ENCODE measurements around the gene FASTKD1.
"Not testable (repeated sequence)": the region's sequence is repeated elsewhere in the genome, so short reads cannot be mapped to it uniquely, and the experiment has no call there.

FASTKD1 gene

GRCh38 chr2:169520896-169521295 lies 52.8 kb downstream of the FASTKD1 start:
- H3K36me3 ChIP-seq (ENCODE audit: control insufficient read depth, low read depth, low read length), result no peaks in the 10 kb centered on the region
- H3K9me3 ChIP-seq (ENCODE audit: control insufficient read depth, low read depth, low read length), result no peaks in the 10 kb centered on the region
- H3K27ac ChIP-seq (ENCODE audit: low read length), result no peak overlapping the region
- no peak overlapping the region for H3K9ac ChIP-seq (ENCODE audit: low read length)
- H3K4me3 ChIP-seq (ENCODE audit: low read length), result no peak overlapping the region
- H3K27me3 ChIP-seq (ENCODE audit: control insufficient read depth, insufficient read depth, low read length), result no peaks in the 10 kb centered on the region
- no peaks in the 10 kb centered on the region for H3K4me1 ChIP-seq (ENCODE audit: control insufficient read depth, low read depth, low read length)

- H3K27me3 ChIP-seq (ENCODE audit: control insufficient read depth, insufficient read depth, low read length); H3K36me3 ChIP-seq (ENCODE audit: control insufficient read depth, low read depth, low read length); H3K4me1 ChIP-seq (ENCODE audit: control insufficient read depth, low read depth, low read length); H3K27ac ChIP-seq (ENCODE audit: low read length); H3K4me3 ChIP-seq (ENCODE audit: low read length); H3K9ac ChIP-seq (ENCODE audit: low read length); H3K9me3 ChIP-seq (ENCODE audit: control insufficient read depth, low read depth, low read length): not testable (repeated sequence)
Measured at GRCh38 chr2:169516488-169516995, 57.1 kb downstream of the FASTKD1 start.

- not testable (repeated sequence) for H3K27me3 ChIP-seq (ENCODE audit: control insufficient read depth, insufficient read depth, low read length); H3K4me3 ChIP-seq (ENCODE audit: low read length); H3K4me1 ChIP-seq (ENCODE audit: control insufficient read depth, low read depth, low read length); H3K27ac ChIP-seq (ENCODE audit: low read length); H3K9me3 ChIP-seq (ENCODE audit: control insufficient read depth, low read depth, low read length); H3K9ac ChIP-seq (ENCODE audit: low read length); H3K36me3 ChIP-seq (ENCODE audit: control insufficient read depth, low read depth, low read length)
Measured at GRCh38 chr2:169514758-169515157, 58.9 kb downstream of the FASTKD1 start.

DNA sequence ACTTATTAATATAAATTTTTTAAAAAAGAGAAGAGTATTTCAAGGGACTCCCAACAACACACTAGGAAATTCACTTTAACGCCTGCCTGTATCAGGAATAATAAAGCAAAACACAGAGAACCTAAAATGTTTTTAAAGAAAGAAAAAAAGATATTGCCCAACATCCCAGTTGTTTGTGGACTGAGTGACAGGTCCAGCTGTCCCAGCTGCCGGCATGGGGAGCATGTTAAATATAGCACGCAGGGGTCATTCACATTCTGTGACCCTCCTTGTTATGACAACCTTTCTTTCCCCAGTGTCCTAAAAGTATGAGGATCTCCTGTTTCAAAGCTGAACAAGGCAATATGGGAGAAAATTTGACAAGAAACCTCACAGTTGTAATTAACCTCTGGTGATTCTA lies 59.7 kb downstream of the FASTKD1 start:
- peaks cover 9% of the 10 kb centered on the region for H3K4me1 ChIP-seq (ENCODE audit: control insufficient read depth, low read depth, low read length)
- H3K4me3 ChIP-seq (ENCODE audit: low read length), result no peak overlapping the region
- H3K27ac ChIP-seq (ENCODE audit: low read length), result no peak overlapping the region
- H3K9ac ChIP-seq (ENCODE audit: low read length), result no peak overlapping the region
- no peaks in the 10 kb centered on the region for H3K9me3 ChIP-seq (ENCODE audit: control insufficient read depth, low read depth, low read length)
- no peaks in the 10 kb centered on the region for H3K36me3 ChIP-seq (ENCODE audit: control insufficient read depth, low read depth, low read length)
- H3K27me3 ChIP-seq (ENCODE audit: control insufficient read depth, insufficient read depth, low read length), result no peaks in the 10 kb centered on the region

DNA sequence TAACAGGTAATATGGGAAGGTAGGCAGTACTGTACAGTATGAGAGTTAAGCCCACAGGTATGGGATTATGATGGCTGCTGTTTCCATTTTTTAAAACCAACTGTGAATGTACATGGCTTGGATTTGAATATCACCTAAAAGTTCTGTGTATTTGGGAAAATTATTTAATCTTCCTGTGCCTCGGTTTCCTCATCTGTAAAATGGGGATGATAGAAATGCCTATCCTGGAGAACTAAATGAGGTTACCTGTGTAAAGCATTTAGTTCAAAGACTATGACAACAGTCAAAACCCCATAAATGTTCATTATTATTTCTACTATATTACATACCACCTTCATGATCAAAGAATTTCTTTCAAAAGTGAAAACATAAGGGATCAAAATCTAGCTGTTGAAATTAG lies 60.6 kb downstream of the FASTKD1 start:
- H3K9ac ChIP-seq (ENCODE audit: low read length), result no peak overlapping the region
- no peaks in the 10 kb centered on the region for H3K36me3 ChIP-seq (ENCODE audit: control insufficient read depth, low read depth, low read length)
- H3K4me1 ChIP-seq (ENCODE audit: control insufficient read depth, low read depth, low read length), result peaks cover 9% of the 10 kb centered on the region

GRCh38 chr2:169512525-169512924 lies 61.1 kb downstream of the FASTKD1 start:
- Histone ChIP-seq H3K36me3 (ENCODE audit: control insufficient read depth, low read depth, low read length) (no peaks in the 10 kb centered on the region), H3K27ac (ENCODE audit: low read length) (no peak overlapping the region), H3K4me1 (ENCODE audit: control insufficient read depth, low read depth, low read length) (peaks cover 9% of the 10 kb centered on the region), H3K9ac (ENCODE audit: low read length) (no peak overlapping the region), H3K27me3 (ENCODE audit: control insufficient read depth, insufficient read depth, low read length) (no peaks in the 10 kb centered on the region), H3K4me3 (ENCODE audit: low read length) (no peak overlapping the region), H3K9me3 (ENCODE audit: control insufficient read depth, low read depth, low read length) (no peaks in the 10 kb centered on the region)

More for the DNA sequence above, 60.6 kb downstream of the FASTKD1 start:
- no peak overlapping the region for H3K4me3 ChIP-seq (ENCODE audit: low read length)
- H3K9me3 ChIP-seq (ENCODE audit: control insufficient read depth, low read depth, low read length), result no peaks in the 10 kb centered on the region
- H3K27ac ChIP-seq (ENCODE audit: low read length), result no peak overlapping the region
- H3K27me3 ChIP-seq (ENCODE audit: control insufficient read depth, insufficient read depth, low read length), result no peaks in the 10 kb centered on the region

DNA sequence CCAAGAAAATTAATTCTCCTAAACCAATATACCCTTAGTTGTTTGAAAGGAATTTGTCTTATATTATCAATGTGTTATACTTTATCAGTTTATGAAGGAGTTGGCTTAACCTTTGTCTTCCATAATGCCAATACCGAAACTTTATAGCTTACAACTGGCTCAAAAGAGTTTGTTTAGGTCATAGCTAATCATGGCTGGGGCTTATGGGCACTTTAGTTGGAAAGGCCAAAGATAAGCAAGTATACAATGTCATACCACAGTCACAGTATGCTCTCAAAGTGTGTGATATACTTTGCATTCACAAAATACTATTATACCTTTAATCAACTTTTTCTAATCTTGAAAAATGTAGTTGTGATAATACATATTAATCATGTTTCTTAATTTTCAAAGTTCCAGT lies 61.8 kb downstream of the FASTKD1 start:
- H3K27ac ChIP-seq (ENCODE audit: low read length), result no peak overlapping the region
- H3K36me3 ChIP-seq (ENCODE audit: control insufficient read depth, low read depth, low read length), result no peaks in the 10 kb centered on the region
- peaks cover 9% of the 10 kb centered on the region for H3K4me1 ChIP-seq (ENCODE audit: control insufficient read depth, low read depth, low read length)
- H3K9ac ChIP-seq (ENCODE audit: low read length), result no peak overlapping the region
- H3K4me3 ChIP-seq (ENCODE audit: low read length), result no peak overlapping the region
- H3K27me3 ChIP-seq (ENCODE audit: control insufficient read depth, insufficient read depth, low read length), result no peaks in the 10 kb centered on the region
- no peaks in the 10 kb centered on the region for H3K9me3 ChIP-seq (ENCODE audit: control insufficient read depth, low read depth, low read length)

DNA sequence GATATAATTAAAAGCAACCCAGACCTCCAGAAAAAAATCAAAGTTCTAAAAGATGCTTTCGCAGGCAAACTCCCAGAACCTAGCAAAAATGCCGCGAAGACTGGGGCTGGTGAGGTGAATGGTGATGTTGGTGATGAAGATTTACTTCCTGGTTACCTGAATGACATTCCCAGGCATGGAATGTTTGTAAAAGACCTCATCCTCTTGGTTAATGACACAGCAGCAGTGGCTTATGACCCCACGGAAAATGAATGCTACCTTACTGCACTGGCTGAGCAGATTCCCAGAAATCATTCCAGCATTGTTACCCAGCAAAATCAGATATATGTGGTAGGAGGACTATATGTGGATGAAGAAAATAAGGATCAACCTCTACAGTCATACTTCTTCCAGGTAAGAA lies 63.2 kb downstream of the FASTKD1 start:
- Histone ChIP-seq H3K4me1 (ENCODE audit: control insufficient read depth, low read depth, low read length) (peaks cover 9% of the 10 kb centered on the region), H3K4me3 (ENCODE audit: low read length) (no peak overlapping the region), H3K27me3 (ENCODE audit: control insufficient read depth, insufficient read depth, low read length) (no peaks in the 10 kb centered on the region), H3K9me3 (ENCODE audit: control insufficient read depth, low read depth, low read length) (no peaks in the 10 kb centered on the region), H3K36me3 (ENCODE audit: control insufficient read depth, low read depth, low read length) (no peaks in the 10 kb centered on the region), H3K27ac (ENCODE audit: low read length) (no peak overlapping the region), H3K9ac (ENCODE audit: low read length) (no peak overlapping the region)

GRCh38 chr2:169509955-169510354 lies 63.7 kb downstream of the FASTKD1 start:
- Histone ChIP-seq H3K27ac (ENCODE audit: low read length) (no peak overlapping the region), H3K36me3 (ENCODE audit: control insufficient read depth, low read depth, low read length) (no peaks in the 10 kb centered on the region), H3K4me3 (ENCODE audit: low read length) (no peak overlapping the region), H3K4me1 (ENCODE audit: control insufficient read depth, low read depth, low read length) (peaks cover 9% of the 10 kb centered on the region), H3K9ac (ENCODE audit: low read length) (no peak overlapping the region), H3K9me3 (ENCODE audit: control insufficient read depth, low read depth, low read length) (no peaks in the 10 kb centered on the region), H3K27me3 (ENCODE audit: control insufficient read depth, insufficient read depth, low read length) (no peaks in the 10 kb centered on the region)

DNA sequence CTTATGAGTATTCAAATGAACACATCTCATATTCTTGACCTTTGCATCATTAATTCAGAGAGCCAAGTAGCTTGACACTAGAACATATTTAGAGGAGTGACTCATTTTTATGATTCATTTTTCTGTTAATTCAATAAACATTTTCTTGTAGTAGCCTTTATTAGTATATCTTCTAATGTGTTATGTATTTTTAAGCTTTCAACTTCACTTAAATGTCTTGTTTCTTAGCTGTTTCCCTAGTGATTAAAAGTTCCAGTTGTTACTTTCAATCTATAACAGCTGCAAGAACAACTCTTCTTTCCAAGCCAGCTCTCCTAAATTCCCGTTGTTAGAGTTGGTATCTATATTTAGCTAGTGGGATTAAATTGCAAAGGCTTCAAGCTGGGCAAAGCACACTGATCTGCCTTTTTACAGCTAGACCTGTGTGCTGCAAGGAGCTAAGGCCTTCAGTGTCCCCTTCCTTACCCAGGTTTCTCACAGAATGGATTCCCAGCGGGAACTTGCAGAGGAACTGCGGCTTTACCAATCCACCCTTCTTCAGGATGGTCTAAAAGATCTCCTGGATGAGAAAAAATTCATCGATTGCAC lies 64.3 kb downstream of the FASTKD1 start, which contains the start of gene KLHL41:
TSS of gene KLHL41 (plus strand) at position 405 of the 588 bp plus-strand sequence. CDS start at position 482, 77 bp downstream.
- Histone ChIP-seq H3K36me3 (ENCODE audit: control insufficient read depth, low read depth, low read length) (no peaks in the 10 kb centered on the region), H3K9me3 (ENCODE audit: control insufficient read depth, low read depth, low read length) (no peaks in the 10 kb centered on the region), H3K27ac (ENCODE audit: low read length) (no peak within 1 kb of the TSS), H3K4me3 (ENCODE audit: low read length) (no peak within 1 kb of the TSS), H3K27me3 (ENCODE audit: control insufficient read depth, insufficient read depth, low read length) (no peaks in the 10 kb centered on the region), H3K9ac (ENCODE audit: low read length) (no peak within 1 kb of the TSS), H3K4me1 (ENCODE audit: control insufficient read depth, low read depth, low read length) (peaks cover 9% of the 10 kb centered on the region)

DNA sequence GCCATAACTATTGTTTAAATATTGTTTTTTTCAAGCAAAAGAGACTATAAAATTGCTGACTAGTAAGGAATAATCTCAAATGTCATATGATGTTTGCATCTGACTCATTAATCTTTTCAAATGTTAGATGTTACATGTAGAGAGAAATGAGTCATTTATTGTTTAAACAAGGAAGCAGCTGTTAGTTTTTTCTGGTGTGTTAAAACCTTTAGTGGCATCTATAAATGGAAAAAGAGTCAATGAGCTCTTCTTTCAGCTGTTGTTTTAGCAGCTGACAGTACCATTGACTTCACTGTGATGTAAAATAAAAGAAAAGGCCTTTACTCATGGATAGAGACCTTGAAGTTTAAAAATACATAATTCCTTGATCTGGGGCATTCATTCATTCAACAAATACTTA lies 66.0 kb downstream of the FASTKD1 start:
- peaks cover 9% of the 10 kb centered on the region for H3K4me1 ChIP-seq (ENCODE audit: control insufficient read depth, low read depth, low read length)
- H3K4me3 ChIP-seq (ENCODE audit: low read length), result no peak overlapping the region
- H3K36me3 ChIP-seq (ENCODE audit: control insufficient read depth, low read depth, low read length), result no peaks in the 10 kb centered on the region
- no peaks in the 10 kb centered on the region for H3K27me3 ChIP-seq (ENCODE audit: control insufficient read depth, insufficient read depth, low read length)
- H3K9ac ChIP-seq (ENCODE audit: low read length), result no peak overlapping the region
- H3K27ac ChIP-seq (ENCODE audit: low read length), result no peak overlapping the region
- H3K9me3 ChIP-seq (ENCODE audit: control insufficient read depth, low read depth, low read length), result no peaks in the 10 kb centered on the region

DNA sequence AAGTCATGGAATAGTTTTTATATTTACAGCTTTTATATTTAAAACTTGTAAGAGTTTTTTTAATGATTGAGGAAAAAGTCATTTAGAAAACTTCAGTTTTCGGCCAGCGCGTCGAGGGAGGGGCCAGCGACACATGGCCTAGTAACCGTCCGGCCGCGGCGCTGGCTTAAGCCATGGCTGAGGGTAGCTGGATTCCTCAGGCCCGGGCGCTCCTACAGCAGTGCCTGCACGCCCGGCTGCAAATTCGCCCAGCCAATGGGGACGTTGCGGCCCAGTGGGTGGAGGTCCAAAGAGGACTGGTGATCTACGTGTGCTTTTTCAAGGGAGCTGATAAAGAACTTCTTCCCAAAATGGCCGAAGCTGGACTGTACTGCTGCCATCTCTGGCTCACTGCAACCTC lies 69.0 kb downstream of the FASTKD1 start:
- Histone ChIP-seq H3K9ac (ENCODE audit: low read length) (no peak overlapping the region), H3K36me3 (ENCODE audit: control insufficient read depth, low read depth, low read length) (no peaks in the 10 kb centered on the region), H3K4me1 (ENCODE audit: control insufficient read depth, low read depth, low read length) (peaks cover 5% of the 10 kb centered on the region), H3K4me3 (ENCODE audit: low read length) (no peak overlapping the region), H3K9me3 (ENCODE audit: control insufficient read depth, low read depth, low read length) (no peaks in the 10 kb centered on the region), H3K27me3 (ENCODE audit: control insufficient read depth, insufficient read depth, low read length) (no peaks in the 10 kb centered on the region), H3K27ac (ENCODE audit: low read length) (no peak overlapping the region)

All from iPS-18a (cell line).